ENCODE results near the gene FAM124B.

DNA sequence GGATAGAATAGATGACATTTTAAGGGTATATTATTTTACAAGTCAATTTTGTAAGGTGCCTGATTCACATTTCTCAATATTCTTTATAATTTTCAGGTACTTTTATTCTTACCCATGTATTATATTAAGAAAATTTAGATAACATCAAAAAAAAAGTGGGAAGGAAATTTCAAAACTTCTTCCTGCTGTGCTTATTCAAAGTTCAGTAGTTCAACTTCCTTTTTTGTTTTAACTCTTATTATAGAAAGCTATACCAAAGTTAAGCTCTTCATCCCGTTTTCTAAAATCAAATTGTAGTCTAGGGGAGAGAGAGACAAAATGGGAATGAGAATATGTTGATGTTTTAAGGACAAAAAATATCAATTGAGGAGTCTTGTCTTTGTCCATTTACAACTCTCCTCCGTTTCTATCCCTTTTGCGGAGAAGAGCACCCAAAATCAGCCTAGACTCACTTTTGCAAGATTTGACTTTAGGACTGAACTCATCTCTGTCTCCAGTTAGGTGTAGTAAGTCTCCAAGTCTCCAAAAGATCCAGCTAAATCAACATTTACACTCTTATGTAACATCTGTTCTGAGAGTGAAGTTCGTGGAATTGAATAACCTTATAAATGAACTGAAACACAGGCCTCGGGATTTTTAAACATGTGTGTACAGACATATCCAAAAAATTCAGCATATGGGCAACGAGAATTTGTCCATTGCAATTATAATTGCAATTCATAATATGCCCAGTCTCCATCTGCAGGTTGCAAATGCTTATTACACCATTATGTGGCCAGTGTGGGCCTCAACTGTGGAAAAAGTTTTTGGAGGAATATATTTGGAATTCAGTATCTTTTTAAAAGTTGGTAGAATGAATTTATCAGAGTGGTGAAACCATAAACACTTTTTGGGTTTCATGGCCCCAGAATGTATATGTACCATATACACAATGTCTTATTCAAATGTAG, 23.9 kb downstream of the FAM124B start:
- TF ChIP-seq, protein P1, sequence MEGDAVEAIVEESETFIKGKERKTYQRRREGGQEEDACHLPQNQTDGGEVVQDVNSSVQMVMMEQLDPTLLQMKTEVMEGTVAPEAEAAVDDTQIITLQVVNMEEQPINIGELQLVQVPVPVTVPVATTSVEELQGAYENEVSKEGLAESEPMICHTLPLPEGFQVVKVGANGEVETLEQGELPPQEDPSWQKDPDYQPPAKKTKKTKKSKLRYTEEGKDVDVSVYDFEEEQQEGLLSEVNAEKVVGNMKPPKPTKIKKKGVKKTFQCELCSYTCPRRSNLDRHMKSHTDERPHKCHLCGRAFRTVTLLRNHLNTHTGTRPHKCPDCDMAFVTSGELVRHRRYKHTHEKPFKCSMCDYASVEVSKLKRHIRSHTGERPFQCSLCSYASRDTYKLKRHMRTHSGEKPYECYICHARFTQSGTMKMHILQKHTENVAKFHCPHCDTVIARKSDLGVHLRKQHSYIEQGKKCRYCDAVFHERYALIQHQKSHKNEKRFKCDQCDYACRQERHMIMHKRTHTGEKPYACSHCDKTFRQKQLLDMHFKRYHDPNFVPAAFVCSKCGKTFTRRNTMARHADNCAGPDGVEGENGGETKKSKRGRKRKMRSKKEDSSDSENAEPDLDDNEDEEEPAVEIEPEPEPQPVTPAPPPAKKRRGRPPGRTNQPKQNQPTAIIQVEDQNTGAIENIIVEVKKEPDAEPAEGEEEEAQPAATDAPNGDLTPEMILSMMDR (IDR thresholded peaks at IDR 0.05; ENCODE audit: insufficient read depth, low read length), result no peak
- TF ChIP-seq POLR2AphosphoS5 (IDR thresholded peaks at IDR 0.05; ENCODE audit: low read depth), result no peak

All from HL-60 (cell line).